Natural killer cell (primary cell): Measurements from ENCODE around the gene RFX8. TPM values are rescaled to one million over a fixed set of nuclear protein-coding genes. Genes with fewer than 3 reads are reported as not detected.
A peak's percentile ranks its signal among the peaks of the same experiment; 100 is the strongest.

Source experiments
- ATAC-seq, 3 donors: fragments of 150-1000 bp in 2 of 3; fragments of 200-7000 bp in 1 of 3; cut with Tn5 transposase; 1 replicate in 1 of 3; 2 replicates in 2 of 3; pipeline ENCODE4 v1.10.0; 2021; ENCODE audit warnings: mild to moderate bottlenecking in 2 of 3, moderate library complexity in 2 of 3
- DNase-seq, 2 donors: peaks; one replicate each; pipeline versions ENCODE4 v3.0.0 to v3.0.0-alpha.2; 2013 to 2021; ENCODE audit warnings: mixed read lengths in 1 of 2
- H3K27ac ChIP-seq: one replicate; pipeline ENCODE4 v1.5.1; 2013; ENCODE audit warnings: mild to moderate bottlenecking, low read length
- H3K27me3 ChIP-seq: one replicate; pipeline ENCODE4 v1.6.1; 2013; ENCODE audit warnings: low read length; ENCODE audit not compliant: control insufficient read depth, insufficient read depth
- H3K36me3 ChIP-seq: one replicate; pipeline ENCODE4 v1.6.1; 2013; ENCODE audit warnings: low read length; ENCODE audit not compliant: control insufficient read depth, insufficient read depth
- H3K4me1 ChIP-seq: one replicate; pipeline ENCODE4 v1.6.1; 2013; ENCODE audit warnings: low read length; ENCODE audit not compliant: control insufficient read depth, insufficient read depth
- H3K4me3 ChIP-seq: one replicate; pipeline ENCODE4 v1.5.1; 2013; ENCODE audit warnings: low read length
- H3K9me3 ChIP-seq: one replicate; pipeline ENCODE4 v1.6.1; 2013; ENCODE audit warnings: low read length; ENCODE audit not compliant: control insufficient read depth, insufficient read depth
- H3K27ac Mint-ChIP-seq, 2 donors: one replicate each; pipeline ENCODE4 v1.8.0; 2022; ENCODE audit warnings: mild to moderate bottlenecking in 2 of 2, mixed read lengths in 2 of 2, moderate library complexity in 1 of 2
- H3K27me3 Mint-ChIP-seq, 2 donors: one replicate each; pipeline ENCODE4 v1.8.0; 2022; ENCODE audit warnings: low read depth in 2 of 2, mixed read lengths in 2 of 2
- H3K36me3 Mint-ChIP-seq: one replicate; pipeline ENCODE4 v1.8.0; 2022; ENCODE audit warnings: mixed read lengths
- H3K4me1 Mint-ChIP-seq, 2 donors: one replicate each; pipeline ENCODE4 v1.8.0; 2022; ENCODE audit warnings: mixed read lengths in 2 of 2
- H3K4me3 Mint-ChIP-seq: one replicate; pipeline ENCODE4 v1.8.0; 2022; ENCODE audit warnings: mild to moderate bottlenecking, moderate library complexity, mixed read lengths
- H3K9me3 Mint-ChIP-seq, 2 donors: one replicate each; pipeline ENCODE4 v1.8.0; 2022; ENCODE audit warnings: mixed read lengths in 2 of 2
- CTCF ChIP-seq: fragments of 200-600 bp; IDR thresholded peaks from one replicate; pipeline ENCODE4 v1.8.0; 2022; ENCODE audit warnings: antibody characterized with exemption
- WGBS: methylation state at CpG from one replicate; pipeline ENCODE4 v1.1.7; 2013; ENCODE audit warnings: missing lambda C conversion rate; ENCODE audit not compliant: insufficient coverage; 5-methylcytosine and 5-hydroxymethylcytosine counted together
- intact Hi-C: fragments of 100-400 bp; cut with micrococcal nuclease; formaldehyde crosslinking; loops from one replicate; pipeline ENCODE4 v1.14.2; 2022
- total RNA-seq, 4 donors: library from RNA; stranded (reverse); fragments of 120-200 nt in 1 of 4; gene quantifications; one replicate each; pipeline versions ENCODE4 v1.2.3 to v1.2.4, GENCODE V29; 2013 to 2022

RFX8 gene
- total RNA-seq = under 1 TPM in 1 of 3 donors, not detected in 2; 0.68 TPM
- 0.27 TPM for total RNA-seq (2013)

GRCh38 chr2:101474731-101475384, at the start of gene RFX8:
Gene RFX8 (minus strand): TSS chr2:101475112. CDS start chr2:101466848, 8,264 bp downstream.
- H3K36me3 Mint-ChIP-seq = no peaks in the 10 kb centered on the region
- no peaks in the 10 kb centered on the region for H3K36me3 ChIP-seq
- DNase-seq (peak in 1 of 2 donors; percentile 70), ATAC-seq (peak; percentile 72 to 89 (median 86))
- peak within 1 kb of the TSS; percentile 80 for H3K4me3 Mint-ChIP-seq
- peak within 1 kb of the TSS in 1 of 2 donors; percentile 11 for H3K27ac Mint-ChIP-seq
- peak within 1 kb of the TSS; percentile 32 for H3K4me3 ChIP-seq
- H3K4me1 Mint-ChIP-seq = peaks cover 8% of the 10 kb centered on the region in 2 donors
- peaks cover 8% of the 10 kb centered on the region for H3K27me3 ChIP-seq
- under 1% methylated on average over 19 of the region's 20 CpGs for WGBS
- peaks cover 21% of the 10 kb centered on the region for H3K4me1 ChIP-seq
- intact Hi-C loops = no loop called here
- no peak within 1 kb of the TSS for H3K27ac ChIP-seq
- H3K27me3 Mint-ChIP-seq = peaks cover 18 to 19% of the 10 kb centered on the region in 2 donors
- no peak for TF ChIP-seq CTCF
- no peaks in the 10 kb centered on the region for H3K9me3 ChIP-seq
- no peaks in the 10 kb centered on the region for H3K9me3 Mint-ChIP-seq

- TF ChIP-seq CTCF = no peak
- Histone ChIP-seq H3K4me3 (no peak overlapping the region), H3K4me1 (no peaks in the 10 kb centered on the region), H3K27ac (no peak overlapping the region), H3K36me3 (no peaks in the 10 kb centered on the region), H3K9me3 (no peaks in the 10 kb centered on the region), H3K27me3 (no peaks in the 10 kb centered on the region)
- Mint-ChIP-seq H3K27me3 (peaks cover 7 to 26% of the 10 kb centered on the region in 2 donors), H3K27ac (no peak overlapping the region), H3K4me1 (peaks cover 6 to 12% of the 10 kb centered on the region in 2 donors), H3K9me3 (peaks cover 0 to 2% of the 10 kb centered on the region in 2 donors), H3K4me3 (no peak overlapping the region), H3K36me3 (no peaks in the 10 kb centered on the region)
- ATAC-seq = no peak
- no peak for DNase-seq
- 81% methylated on average over 8 of the region's 8 CpGs for WGBS
- intact Hi-C loops = no loop called here
Observed at GRCh38 chr2:101521487-101521886, 46.6 kb upstream of the RFX8 start.

- 39% methylated on average over 3 of the region's 3 CpGs for WGBS
- no peak for TF ChIP-seq CTCF
- H3K36me3 ChIP-seq = no peaks in the 10 kb centered on the region
- DNase-seq = no peak
- Mint-ChIP-seq H3K27ac (no peak overlapping the region), H3K27me3 (peaks cover 2 to 22% of the 10 kb centered on the region in 2 donors), H3K9me3 (peaks cover 0 to 2% of the 10 kb centered on the region in 2 donors), H3K4me1 (peaks cover 6 to 12% of the 10 kb centered on the region in 2 donors), H3K4me3 (no peak overlapping the region), H3K36me3 (no peaks in the 10 kb centered on the region)
- no peak overlapping the region for H3K4me3 ChIP-seq
- no peaks in the 10 kb centered on the region for H3K27me3 ChIP-seq
- no peaks in the 10 kb centered on the region for H3K9me3 ChIP-seq
- no peaks in the 10 kb centered on the region for H3K4me1 ChIP-seq
- intact Hi-C loops = no loop called here
- ATAC-seq = no peak
- H3K27ac ChIP-seq = no peak overlapping the region
Observed at GRCh38 chr2:101520246-101520645, 45.3 kb upstream of the RFX8 start.
